ENCODE measurements around the gene COL25A1. TPM values are rescaled to one million over a fixed set of nuclear protein-coding genes. Genes with fewer than 3 reads are reported as not detected.

Gene COL25A1
- total RNA-seq, 1 experiment from 2014 or later = 4.2 TPM

DNA sequence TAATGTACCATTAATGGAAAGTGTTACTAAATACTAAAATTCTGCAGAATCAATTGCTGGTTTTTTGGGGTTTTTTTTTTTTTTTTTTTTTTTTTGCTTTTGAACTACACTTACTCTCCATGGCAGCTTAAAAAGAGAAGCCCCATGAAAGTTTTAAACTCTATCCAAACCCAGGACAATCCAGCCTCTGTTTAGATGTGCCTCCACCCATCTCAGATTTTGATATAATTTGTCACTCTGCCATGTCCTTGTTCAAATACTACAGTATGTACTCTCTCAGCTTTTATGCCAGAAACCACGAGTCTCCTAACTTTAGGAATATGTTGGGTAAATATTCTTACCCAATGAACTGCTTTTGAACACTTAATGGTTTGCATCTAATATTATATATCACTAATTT lies 84.2 kb downstream of the COL25A1 start:
- Histone ChIP-seq H3K56ac (ENCODE audit: insufficient read length, low read depth, low read length) (no peak overlapping the region), H3K14ac (ENCODE audit: insufficient read depth, low read length) (no peak overlapping the region), H3K27ac (ENCODE audit: insufficient read length, low read depth, low read length) (no peak overlapping the region), H3K27me3 (ENCODE audit: insufficient read depth, low read length) (no peaks in the 10 kb centered on the region), H3K23me2 (ENCODE audit: insufficient read length, low read depth, low read length, poor library complexity, severe bottlenecking) (no peaks in the 10 kb centered on the region), H4K20me1 (ENCODE audit: control insufficient read depth, insufficient read depth, insufficient read length) (no peaks in the 10 kb centered on the region), H3K9ac (ENCODE audit: extremely low read depth, insufficient read length, low read length) (no peak overlapping the region), H2BK12ac (ENCODE audit: insufficient read length, low read depth, low read length) (no peak overlapping the region), H3K4ac (ENCODE audit: low read depth, low read length) (no peak overlapping the region), H4K91ac (ENCODE audit: insufficient read length, low read depth, low read length) (no peak overlapping the region), H3K18ac (ENCODE audit: insufficient read length, low read depth, low read length) (no peak overlapping the region), H4K8ac (replicated peaks; ENCODE audit: insufficient read length, low read depth, low read length) (no peak overlapping the region), H4K5ac (ENCODE audit: insufficient read length, low read depth, low read length) (no peak overlapping the region), H2BK15ac (ENCODE audit: low read depth, low read length) (no peak overlapping the region), H3T11ph (ENCODE audit: low read length) (no peak overlapping the region), H3K79me1 (ENCODE audit: insufficient read depth, low read depth, low read length, poor library complexity, severe bottlenecking) (no peaks in the 10 kb centered on the region), H2AK5ac (ENCODE audit: insufficient read length, low read length) (no peak overlapping the region), H3K79me2 (ENCODE audit: insufficient read depth, low read length) (no peaks in the 10 kb centered on the region), H2BK20ac (ENCODE audit: low read depth, low read length, poor library complexity, severe bottlenecking) (no peak overlapping the region), H2BK120ac (ENCODE audit: low read depth, low read length, poor library complexity, severe bottlenecking) (no peak overlapping the region), H2AFZ (ENCODE audit: low read length) (no peak overlapping the region), H3K4me1 (ENCODE audit: insufficient read depth, low read length) (no peaks in the 10 kb centered on the region), H2BK5ac (ENCODE audit: insufficient read length, low read length) (no peak overlapping the region), H3K9me3 (ENCODE audit: control insufficient read depth, low read depth, low read length) (no peaks in the 10 kb centered on the region), H3K4me2 (ENCODE audit: insufficient read depth, insufficient read length, low read length) (no peak overlapping the region), H3K23ac (ENCODE audit: insufficient read length, low read depth, low read length) (no peak overlapping the region)
- H3K4me1 Mint-ChIP-seq = no peaks in the 10 kb centered on the region; a peak in 1 of 4 replicates
- no peaks in the 10 kb centered on the region for H3K27me3 Mint-ChIP-seq (ENCODE audit: low read depth)
- no peaks in the 10 kb centered on the region for H3K36me3 Mint-ChIP-seq (ENCODE audit: insufficient read depth in 1 of 3, low read depth in 3 of 3)
- no peaks in the 10 kb centered on the region for H3K9me3 Mint-ChIP-seq
- no peak overlapping the region for H3K4me3 Mint-ChIP-seq
- TF ChIP-seq, protein P1, sequence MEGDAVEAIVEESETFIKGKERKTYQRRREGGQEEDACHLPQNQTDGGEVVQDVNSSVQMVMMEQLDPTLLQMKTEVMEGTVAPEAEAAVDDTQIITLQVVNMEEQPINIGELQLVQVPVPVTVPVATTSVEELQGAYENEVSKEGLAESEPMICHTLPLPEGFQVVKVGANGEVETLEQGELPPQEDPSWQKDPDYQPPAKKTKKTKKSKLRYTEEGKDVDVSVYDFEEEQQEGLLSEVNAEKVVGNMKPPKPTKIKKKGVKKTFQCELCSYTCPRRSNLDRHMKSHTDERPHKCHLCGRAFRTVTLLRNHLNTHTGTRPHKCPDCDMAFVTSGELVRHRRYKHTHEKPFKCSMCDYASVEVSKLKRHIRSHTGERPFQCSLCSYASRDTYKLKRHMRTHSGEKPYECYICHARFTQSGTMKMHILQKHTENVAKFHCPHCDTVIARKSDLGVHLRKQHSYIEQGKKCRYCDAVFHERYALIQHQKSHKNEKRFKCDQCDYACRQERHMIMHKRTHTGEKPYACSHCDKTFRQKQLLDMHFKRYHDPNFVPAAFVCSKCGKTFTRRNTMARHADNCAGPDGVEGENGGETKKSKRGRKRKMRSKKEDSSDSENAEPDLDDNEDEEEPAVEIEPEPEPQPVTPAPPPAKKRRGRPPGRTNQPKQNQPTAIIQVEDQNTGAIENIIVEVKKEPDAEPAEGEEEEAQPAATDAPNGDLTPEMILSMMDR (conservative IDR thresholded peaks at IDR 0.05) = no peak
- WGBS (ENCODE audit: extremely low coverage, insufficient read length, low lambda C conversion rate) = no CpG with 5 or more reads among the region's 1 CpG
- no peak overlapping the region for H3K27ac Mint-ChIP-seq
- no peak for DNase-seq
